Keratinocyte (primary cell): ENCODE measurements around the gene PRG2. TPM values are rescaled to one million over a fixed set of nuclear protein-coding genes. Genes with fewer than 3 reads are reported as not detected.

Experiments used
- DNase-seq: peaks from one replicate; pipeline ENCODE4 v3.0.0-alpha.2; 2011; ENCODE audit warnings: low read depth, missing footprints, low spot score
- FAIRE-seq: peaks from 2 replicates; lab custom pipeline; 2011; peaks lifted over from hg19 to GRCh38; lab: Jason Lieb, UNC
- H2AFZ ChIP-seq: 2 replicates; pipeline ENCODE4 v1.6.0; 2012; ENCODE audit warnings: low read length, control low read depth, inconsistent platforms; ENCODE audit not compliant: control insufficient read depth
- H3K27ac ChIP-seq: 2 replicates; pipeline ENCODE4 v1.5.1; 2011; ENCODE audit warnings: low read length; ENCODE audit not compliant: control insufficient read depth, insufficient read depth
- H3K27me3 ChIP-seq: 3 replicates; pipeline ENCODE4 v1.6.0; 2011; ENCODE audit warnings: low read length; ENCODE audit not compliant: control insufficient read depth, insufficient read depth; ENCODE audit errors: extremely low read depth
- H3K36me3 ChIP-seq, 2 experiments: 2 replicates in 1 of 2; 3 replicates in 1 of 2; pipeline ENCODE4 v1.5.1; 2011; ENCODE audit warnings: low read length in 2 of 2, mild to moderate bottlenecking in 1 of 2; ENCODE audit not compliant: control insufficient read depth in 2 of 2, insufficient read depth in 2 of 2; ENCODE audit errors: extremely low read depth in 1 of 2
- H3K4me1 ChIP-seq: 3 replicates; pipeline ENCODE4 v1.5.1; 2011; ENCODE audit warnings: low read length; ENCODE audit not compliant: control insufficient read depth, insufficient read depth; ENCODE audit errors: extremely low read depth
- H3K4me2 ChIP-seq: 3 replicates; pipeline ENCODE4 v1.6.0; 2011; ENCODE audit warnings: low read depth, low read length; ENCODE audit not compliant: control insufficient read depth, insufficient read depth; ENCODE audit errors: extremely low read depth
- H3K4me3 ChIP-seq, 3 experiments: fragments of 200-600 bp in 1 of 3; sonication (generic) in 1 of 3; 2 replicates in 2 of 3; 3 replicates in 1 of 3; pipeline ENCODE4 v1.5.1; 2011 to 2016; ENCODE audit warnings: low read length in 3 of 3, mild to moderate bottlenecking in 3 of 3, control low read depth in 2 of 3, inconsistent platforms in 1 of 3, low read depth in 1 of 3, mixed read lengths in 1 of 3, mixed run types in 1 of 3, moderate library complexity in 1 of 3; ENCODE audit not compliant: control insufficient read depth in 2 of 3, insufficient read depth in 2 of 3; ENCODE audit errors: extremely low read depth in 1 of 3
- H3K79me2 ChIP-seq: 2 replicates; pipeline ENCODE4 v1.6.0; 2012; ENCODE audit warnings: low read length; ENCODE audit not compliant: control insufficient read depth, insufficient read depth
- H3K9ac ChIP-seq: 3 replicates; pipeline ENCODE4 v1.6.0; 2011; ENCODE audit warnings: low read length; ENCODE audit not compliant: control insufficient read depth, insufficient read depth; ENCODE audit errors: extremely low read depth
- H3K9me1 ChIP-seq: 3 replicates; pipeline ENCODE4 v1.6.0; 2011; ENCODE audit warnings: low read length; ENCODE audit not compliant: control insufficient read depth, insufficient read depth; ENCODE audit errors: extremely low read depth
- H3K9me3 ChIP-seq: 2 replicates; pipeline ENCODE4 v1.5.1; 2012; ENCODE audit warnings: low read depth, low read length; ENCODE audit not compliant: control insufficient read depth
- H4K20me1 ChIP-seq: 3 replicates; pipeline ENCODE4 v1.6.0; 2011; ENCODE audit warnings: low read length; ENCODE audit not compliant: control insufficient read depth, insufficient read depth; ENCODE audit errors: extremely low read depth
- EZH2 ChIP-seq: IDR thresholded peaks from one replicate; pipeline ENCODE4 v1.6.1; 2012; ENCODE audit warnings: inconsistent platforms, mild to moderate bottlenecking, low read length, moderate library complexity
- dilution Hi-C: fragments of 300-500 bp; cut with MboI; formaldehyde crosslinking; loops from one replicate; pipeline ENCODE4 v1.7.0; 2020; ENCODE audit warnings: low sequenced_read_pairs; ENCODE audit not compliant: extremely low pct_ligation_motif_present
- polyA plus RNA-seq, 5 experiments: library from polyadenylated mRNA; depleted of rRNA in 3 of 5; stranded (reverse) in 3 of 5; stranded (forward) in 1 of 5; unstranded in 1 of 5; fragments of >200 nt; gene quantifications; 1 replicate in 1 of 5; 2 replicates in 3 of 5; 3 replicates in 1 of 5; pipeline versions ENCODE4 v1.2.1 to v1.2.3, GENCODE V29; 2011 to 2012; ENCODE audit warnings: missing spikeins in 2 of 5, low read depth in 1 of 5, low replicate concordance in 1 of 5
- TF ChIP-seq, protein P1 (sequence below), 3 experiments: IDR thresholded peaks in 1 of 3; conservative IDR thresholded peaks in 1 of 3; optimal IDR thresholded peaks in 1 of 3; 2 replicates in 2 of 3; 3 replicates in 1 of 3; pipeline versions ENCODE3 to v1.5.1; 2011; ENCODE audit warnings: low read length in 3 of 3, mild to moderate bottlenecking in 3 of 3, moderate library complexity in 2 of 3, control low read depth in 1 of 3, inconsistent platforms in 1 of 3; ENCODE audit not compliant: insufficient read depth in 2 of 3; ENCODE audit errors: extremely low read depth in 1 of 3

PRG2 gene
- polyA plus RNA-seq, 1 donor (not counting 4 experiments of a cell fraction or from before 2014, with no cell fraction given): 0.09 TPM

DNA sequence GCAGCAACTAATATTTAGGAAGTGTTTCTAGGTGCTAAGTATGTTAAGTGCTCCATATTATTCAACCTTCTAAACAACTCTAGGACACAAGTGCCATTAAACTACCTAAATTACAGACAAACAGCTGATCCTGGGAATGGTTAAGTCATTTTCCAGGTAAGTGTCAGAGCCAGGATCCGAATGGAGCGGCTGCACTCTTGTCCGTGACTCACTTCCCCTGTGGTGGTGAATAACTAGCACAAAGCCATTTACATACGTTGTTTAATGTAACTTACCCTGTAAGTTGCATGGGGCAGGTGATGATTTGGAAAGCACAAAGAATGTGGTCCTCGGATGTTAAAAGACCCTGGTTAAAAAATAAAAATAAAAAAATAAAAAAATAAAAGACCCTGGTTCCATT is 8.8 kb upstream of the PRG2 start:
- peak; percentile 94 for FAIRE-seq

GRCh38 chr11:57397394-57397990 is 7.0 kb upstream of the PRG2 start:
- Histone ChIP-seq H3K27ac (no peak overlapping the region), H3K36me3 (no peaks in the 10 kb centered on the region), H3K4me1 (peaks cover 29% of the 10 kb centered on the region), H3K9me3 (no peaks in the 10 kb centered on the region), H4K20me1 (no peaks in the 10 kb centered on the region), H3K4me3 (no peak overlapping the region), H2AFZ (no peak overlapping the region), H3K9ac (no peak overlapping the region), H3K79me2 (no peaks in the 10 kb centered on the region), H3K27me3 (no peaks in the 10 kb centered on the region), H3K4me2 (no peak overlapping the region), H3K9me1 (no peaks in the 10 kb centered on the region)
- dilution Hi-C loops: no loop called here
- no peak for TF ChIP-seq EZH2
- TF ChIP-seq, protein P1, sequence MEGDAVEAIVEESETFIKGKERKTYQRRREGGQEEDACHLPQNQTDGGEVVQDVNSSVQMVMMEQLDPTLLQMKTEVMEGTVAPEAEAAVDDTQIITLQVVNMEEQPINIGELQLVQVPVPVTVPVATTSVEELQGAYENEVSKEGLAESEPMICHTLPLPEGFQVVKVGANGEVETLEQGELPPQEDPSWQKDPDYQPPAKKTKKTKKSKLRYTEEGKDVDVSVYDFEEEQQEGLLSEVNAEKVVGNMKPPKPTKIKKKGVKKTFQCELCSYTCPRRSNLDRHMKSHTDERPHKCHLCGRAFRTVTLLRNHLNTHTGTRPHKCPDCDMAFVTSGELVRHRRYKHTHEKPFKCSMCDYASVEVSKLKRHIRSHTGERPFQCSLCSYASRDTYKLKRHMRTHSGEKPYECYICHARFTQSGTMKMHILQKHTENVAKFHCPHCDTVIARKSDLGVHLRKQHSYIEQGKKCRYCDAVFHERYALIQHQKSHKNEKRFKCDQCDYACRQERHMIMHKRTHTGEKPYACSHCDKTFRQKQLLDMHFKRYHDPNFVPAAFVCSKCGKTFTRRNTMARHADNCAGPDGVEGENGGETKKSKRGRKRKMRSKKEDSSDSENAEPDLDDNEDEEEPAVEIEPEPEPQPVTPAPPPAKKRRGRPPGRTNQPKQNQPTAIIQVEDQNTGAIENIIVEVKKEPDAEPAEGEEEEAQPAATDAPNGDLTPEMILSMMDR (optimal IDR thresholded peaks at IDR 0.05 in 1 of 3, IDR thresholded peaks at IDR 0.05 in 1 of 3, conservative IDR thresholded peaks at IDR 0.05 in 1 of 3; ENCODE audit: extremely low read depth in 1 of 3, insufficient read depth in 2 of 3, low read length in 3 of 3): no peak
- FAIRE-seq (no peak), DNase-seq (no peak)

More for the DNA sequence above, 8.8 kb upstream of the PRG2 start:
- Histone ChIP-seq H4K20me1 (no peaks in the 10 kb centered on the region), H3K4me1 (peaks cover 27% of the 10 kb centered on the region), H3K79me2 (no peaks in the 10 kb centered on the region), H2AFZ (no peak overlapping the region), H3K27me3 (no peaks in the 10 kb centered on the region), H3K9ac (no peak overlapping the region), H3K9me1 (no peaks in the 10 kb centered on the region), H3K4me2 (peak overlapping the region; percentile 46), H3K9me3 (no peaks in the 10 kb centered on the region), H3K4me3 (no peak overlapping the region), H3K27ac (no peak overlapping the region), H3K36me3 (no peaks in the 10 kb centered on the region)
- no peak for DNase-seq
- dilution Hi-C loops: no loop called here
- TF ChIP-seq, protein P1 (optimal IDR thresholded peaks at IDR 0.05 in 1 of 3, IDR thresholded peaks at IDR 0.05 in 1 of 3, conservative IDR thresholded peaks at IDR 0.05 in 1 of 3; ENCODE audit: extremely low read depth in 1 of 3, insufficient read depth in 2 of 3, low read length in 3 of 3): no peak
- TF ChIP-seq EZH2: no peak
